Dendritic cell treated with granulocyte-macrophage colony-stimulating factor and Interleukin-4, amounts not matched to agents 40 ng/mL and 50 ng/mL, for 4 days (primary cell): ENCODE measurements around the gene EPS8L3.
"Not testable (repeated sequence)": the region's sequence is repeated elsewhere in the genome, so short reads cannot be mapped to it uniquely, and the experiment has no call there.

Source experiments
- H3K27ac Mint-ChIP-seq: one replicate; pipeline ENCODE4 v1.8.0; 2022; ENCODE audit warnings: mild to moderate bottlenecking, mixed read lengths
- H3K27me3 Mint-ChIP-seq: one replicate; pipeline ENCODE4 v1.8.0; 2022; ENCODE audit warnings: mild to moderate bottlenecking, mixed read lengths
- H3K36me3 Mint-ChIP-seq: one replicate; pipeline ENCODE4 v1.8.0; 2022; ENCODE audit warnings: low read depth, mixed read lengths
- H3K4me1 Mint-ChIP-seq: one replicate; pipeline ENCODE4 v1.8.0; 2022; ENCODE audit warnings: low read depth, mixed read lengths
- H3K4me3 Mint-ChIP-seq: one replicate; pipeline ENCODE4 v1.8.0; 2022; ENCODE audit warnings: mild to moderate bottlenecking, moderate library complexity, mixed read lengths
- H3K9me3 Mint-ChIP-seq: one replicate; pipeline ENCODE4 v1.8.0; 2022; ENCODE audit warnings: mixed read lengths
- intact Hi-C: fragments of 100-400 bp; cut with micrococcal nuclease; formaldehyde crosslinking; loops from one replicate; pipeline ENCODE4 v1.15.0; 2022

EPS8L3 gene

DNA sequence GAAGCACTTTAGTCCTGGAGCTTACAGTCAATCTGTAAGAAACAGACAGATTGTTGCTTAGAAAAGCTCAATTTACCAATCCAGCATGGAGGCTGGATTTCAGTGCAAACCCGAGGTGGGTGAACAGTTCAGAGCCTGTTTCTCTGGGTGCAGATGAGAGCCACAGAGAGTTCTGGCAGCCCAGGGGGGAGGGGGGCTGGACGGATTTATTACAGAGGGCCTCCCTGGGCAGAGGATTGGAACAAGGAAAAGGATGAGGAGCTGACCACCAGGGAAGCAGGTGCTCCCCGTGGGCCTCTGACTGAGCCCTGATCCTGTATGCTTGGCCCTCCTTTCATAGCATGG, 38.0 kb upstream of the EPS8L3 start:
- Mint-ChIP-seq H3K4me1 (peaks cover 17% of the 10 kb centered on the region), H3K27ac (no peak overlapping the region), H3K36me3 (no peaks in the 10 kb centered on the region), H3K27me3 (peaks cover 18% of the 10 kb centered on the region), H3K9me3 (no peaks in the 10 kb centered on the region), H3K4me3 (no peak overlapping the region)
- intact Hi-C loops: no loop called here

DNA sequence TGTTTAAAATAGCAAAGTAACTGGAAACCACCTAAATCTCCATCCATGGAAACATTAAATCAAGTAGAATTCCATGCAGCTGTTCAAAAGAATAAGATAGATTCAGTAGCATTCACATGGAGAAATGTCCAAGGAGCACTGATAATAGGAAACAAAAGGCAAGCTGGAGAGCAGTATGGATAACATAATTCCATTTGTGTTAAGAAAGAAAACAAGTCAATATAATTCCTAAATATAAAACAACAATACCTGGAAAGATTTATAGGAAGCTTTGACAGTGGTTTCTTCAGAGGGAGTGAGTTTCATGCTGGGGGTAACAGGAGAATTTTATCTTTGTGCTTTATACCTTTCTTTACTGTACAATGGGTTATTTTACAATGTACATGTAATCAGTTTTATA, 36.6 kb upstream of the EPS8L3 start:
- no peaks in the 10 kb centered on the region for H3K36me3 Mint-ChIP-seq
- no peak overlapping the region for H3K4me3 Mint-ChIP-seq
- intact Hi-C loops: no loop called here
- H3K4me1 Mint-ChIP-seq: peaks cover 17% of the 10 kb centered on the region
- peaks cover 16% of the 10 kb centered on the region for H3K27me3 Mint-ChIP-seq
- H3K27ac Mint-ChIP-seq: no peak overlapping the region
- no peaks in the 10 kb centered on the region for H3K9me3 Mint-ChIP-seq

DNA sequence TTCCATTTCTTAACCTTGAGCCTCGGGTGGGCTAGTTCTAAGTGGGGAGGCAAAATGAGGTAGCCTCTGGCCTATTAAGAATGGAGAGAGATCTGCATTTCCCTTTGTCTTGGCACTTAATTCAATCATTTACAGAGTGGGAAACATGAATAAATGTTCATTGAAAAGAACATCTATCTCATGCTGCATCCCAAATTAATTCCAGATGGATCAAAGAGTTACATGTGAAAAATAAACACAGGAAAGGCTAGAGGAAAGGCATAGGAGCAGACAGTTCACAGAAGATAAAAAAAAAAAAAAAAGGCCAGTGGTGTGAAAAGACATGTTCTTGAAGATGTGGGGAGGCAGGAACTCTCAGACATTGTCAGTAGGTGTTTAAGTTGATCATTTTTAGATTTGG, 35.7 kb upstream of the EPS8L3 start:
- H3K9me3 Mint-ChIP-seq: no peaks in the 10 kb centered on the region
- intact Hi-C loops: no loop called here
- no peak overlapping the region for H3K27ac Mint-ChIP-seq
- no peaks in the 10 kb centered on the region for H3K36me3 Mint-ChIP-seq
- H3K4me1 Mint-ChIP-seq: peaks cover 19% of the 10 kb centered on the region
- peaks cover 20% of the 10 kb centered on the region for H3K27me3 Mint-ChIP-seq
- no peak overlapping the region for H3K4me3 Mint-ChIP-seq

DNA sequence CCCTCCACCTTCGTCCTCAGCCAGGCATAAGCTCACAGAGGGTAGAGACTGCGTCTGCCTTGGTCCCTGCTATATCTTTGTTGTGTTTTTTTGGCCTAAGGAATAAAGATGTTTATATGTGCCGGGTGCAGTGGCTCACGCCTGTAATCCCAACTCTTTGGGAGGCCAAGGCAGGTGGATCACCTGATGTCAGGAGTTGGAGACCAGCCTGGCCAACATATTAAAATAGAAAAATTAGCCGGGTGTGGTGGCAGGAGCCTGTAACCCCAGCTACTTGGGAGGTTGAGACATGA, 33.5 kb upstream of the EPS8L3 start:
- H3K36me3 Mint-ChIP-seq, H3K4me3 Mint-ChIP-seq, H3K27ac Mint-ChIP-seq, intact Hi-C loops, H3K9me3 Mint-ChIP-seq: not testable (repeated sequence)
- Mint-ChIP-seq H3K27me3 (peaks cover 30% of the 10 kb centered on the region), H3K4me1 (peaks cover 37% of the 10 kb centered on the region)

DNA sequence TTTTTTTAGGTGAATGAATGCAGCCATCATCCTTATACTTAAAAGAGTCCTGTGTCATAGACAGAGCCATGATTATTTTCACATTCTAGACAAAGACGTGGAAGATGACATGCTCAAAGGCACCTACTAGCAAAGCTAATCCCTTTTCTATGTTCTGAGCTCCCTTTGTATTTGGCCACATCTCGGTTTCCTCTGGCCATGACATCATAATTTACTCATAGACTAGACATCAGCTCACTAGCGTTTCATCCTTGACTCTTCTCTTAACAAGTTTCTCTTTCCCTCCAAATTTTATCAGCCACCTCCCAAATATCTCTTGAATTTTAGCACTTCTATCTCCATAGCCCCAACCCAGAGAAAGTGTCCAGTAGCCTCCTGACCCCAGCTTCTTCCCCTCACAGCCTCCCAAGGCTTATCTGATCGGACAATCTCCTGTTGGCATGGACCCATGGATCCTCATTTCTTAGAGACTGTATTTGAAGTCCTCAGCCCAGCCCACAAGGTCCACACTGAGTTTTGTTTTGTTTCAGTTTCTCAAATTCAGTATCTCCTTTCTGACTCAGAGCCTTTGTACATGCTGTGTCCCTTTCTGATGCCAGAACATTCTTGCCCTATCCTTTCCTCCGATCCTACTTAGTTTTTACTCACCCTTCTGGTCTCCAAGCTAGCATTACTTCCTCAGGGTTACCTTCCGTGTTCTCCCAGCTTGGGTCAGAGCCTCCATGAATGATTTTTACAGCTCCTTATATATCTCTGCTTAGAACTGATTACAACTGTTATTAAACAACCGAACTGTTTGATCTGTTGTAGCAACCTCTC, 33.0 kb upstream of the EPS8L3 start:
- Mint-ChIP-seq H3K36me3 (no peaks in the 10 kb centered on the region), H3K27me3 (peaks cover 36% of the 10 kb centered on the region), H3K4me1 (peaks cover 42% of the 10 kb centered on the region), H3K4me3 (no peak overlapping the region), H3K27ac (no peak overlapping the region), H3K9me3 (no peaks in the 10 kb centered on the region)
- intact Hi-C loops: no loop called here

DNA sequence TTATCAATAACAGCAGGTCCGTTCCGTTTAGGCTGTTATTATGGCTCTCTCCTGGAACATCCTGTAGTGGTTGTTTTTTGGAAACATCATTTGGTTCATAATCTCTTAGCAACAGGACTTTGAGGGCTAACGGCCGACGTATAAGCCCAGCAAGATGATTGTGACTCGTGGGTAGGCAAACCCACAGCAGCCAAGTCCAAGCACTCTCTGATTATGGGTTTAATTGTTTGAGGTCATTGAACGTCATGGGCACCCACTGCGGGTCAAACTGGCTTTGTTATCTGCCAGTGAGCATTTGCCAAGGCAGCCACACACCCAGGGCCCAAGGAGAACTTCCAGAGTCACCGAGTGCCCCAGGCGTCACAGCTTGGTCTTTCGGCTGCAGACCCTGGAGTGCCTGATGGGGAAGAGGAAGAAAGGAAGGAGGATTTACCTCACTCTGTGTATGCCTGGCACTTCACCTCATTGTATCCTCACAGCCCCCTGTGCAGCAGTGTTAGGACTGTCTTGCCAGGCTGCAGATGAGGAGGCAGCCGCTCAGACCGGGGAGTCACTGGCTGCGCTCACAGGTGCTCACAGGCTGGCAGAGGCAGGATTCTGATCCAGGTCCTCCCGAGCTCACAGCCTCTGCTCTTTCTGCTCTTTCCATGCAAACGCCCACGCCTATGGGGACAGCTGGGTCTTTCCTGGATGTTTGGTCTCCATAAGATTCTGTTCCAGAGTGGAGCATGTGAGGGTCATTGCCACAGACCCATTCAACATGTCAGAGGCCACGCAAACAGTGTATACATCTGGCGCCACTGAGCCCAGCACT, 30.8 kb upstream of the EPS8L3 start:
- peaks cover 41% of the 10 kb centered on the region for H3K27me3 Mint-ChIP-seq
- H3K9me3 Mint-ChIP-seq: no peaks in the 10 kb centered on the region
- intact Hi-C loops: no loop called here
- H3K27ac Mint-ChIP-seq: no peak overlapping the region
- no peaks in the 10 kb centered on the region for H3K36me3 Mint-ChIP-seq
- no peak overlapping the region for H3K4me3 Mint-ChIP-seq
- peaks cover 58% of the 10 kb centered on the region for H3K4me1 Mint-ChIP-seq

DNA sequence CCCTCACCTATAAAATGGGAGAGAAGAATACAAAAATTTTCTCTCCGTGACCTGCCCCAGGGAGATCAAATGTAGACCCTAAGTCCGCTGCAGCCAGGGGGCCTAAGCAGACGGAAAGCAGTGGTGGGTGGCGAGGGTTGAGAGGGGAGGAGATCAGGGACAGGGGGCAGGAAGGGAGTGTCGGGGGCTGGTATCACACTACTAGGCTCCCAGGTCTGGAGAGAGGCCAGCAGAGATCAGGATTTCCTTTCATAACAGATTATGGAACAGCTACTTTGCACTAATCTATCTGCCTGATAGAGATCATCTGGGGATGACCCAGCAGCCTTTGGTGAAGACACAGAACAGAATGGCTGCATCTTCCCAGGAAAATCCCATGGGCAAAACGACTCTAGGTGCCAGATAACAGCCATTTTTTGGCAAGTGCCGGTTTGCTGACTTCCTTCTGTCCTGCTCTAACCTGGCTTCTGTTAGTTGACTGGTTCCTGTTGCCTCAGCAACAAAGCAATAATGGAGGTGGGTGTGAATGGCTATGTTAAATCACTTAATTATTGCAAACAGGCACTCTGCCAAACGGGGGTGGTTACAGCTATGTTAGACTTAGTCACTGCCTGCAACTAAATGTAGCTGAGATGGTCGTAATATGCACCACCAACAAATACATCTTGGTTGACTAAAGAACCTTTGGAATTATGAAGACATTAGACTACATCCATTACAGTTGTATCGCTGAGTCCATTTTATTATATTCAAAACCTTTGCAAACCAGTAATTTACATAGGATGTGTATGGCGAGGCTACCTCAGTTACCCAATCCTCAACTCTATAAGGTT, 30.0 kb upstream of the EPS8L3 start:
- intact Hi-C loops: no loop called here
- Mint-ChIP-seq H3K27ac (no peak overlapping the region), H3K4me3 (no peak overlapping the region), H3K27me3 (peaks cover 41% of the 10 kb centered on the region), H3K4me1 (peaks cover 65% of the 10 kb centered on the region), H3K9me3 (no peaks in the 10 kb centered on the region), H3K36me3 (no peaks in the 10 kb centered on the region)

DNA sequence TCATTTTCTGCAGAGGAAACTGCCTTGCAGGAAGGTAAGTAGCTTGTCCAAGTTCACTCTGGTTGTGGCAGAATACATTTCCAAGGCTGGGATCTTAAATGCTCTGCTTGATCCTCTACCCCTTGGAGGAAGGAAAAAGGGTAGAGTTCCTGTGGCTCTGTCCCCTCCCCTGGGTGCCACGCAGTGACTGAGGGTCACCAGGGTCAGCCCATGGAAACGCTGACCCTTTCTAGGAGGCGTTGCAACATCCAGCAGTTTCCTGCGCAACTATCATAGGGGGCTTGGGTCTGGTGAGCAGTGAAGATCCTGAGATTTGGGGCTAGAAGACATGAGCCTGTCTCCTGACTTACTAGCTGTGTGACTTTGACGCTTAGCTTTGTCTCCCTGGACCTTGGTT, 29.4 kb upstream of the EPS8L3 start:
- peaks cover 41% of the 10 kb centered on the region for H3K27me3 Mint-ChIP-seq
- H3K36me3 Mint-ChIP-seq: no peaks in the 10 kb centered on the region
- intact Hi-C loops: no loop called here
- H3K4me3 Mint-ChIP-seq: no peak overlapping the region
- H3K4me1 Mint-ChIP-seq: peaks cover 65% of the 10 kb centered on the region
- H3K9me3 Mint-ChIP-seq: no peaks in the 10 kb centered on the region
- no peak overlapping the region for H3K27ac Mint-ChIP-seq

DNA sequence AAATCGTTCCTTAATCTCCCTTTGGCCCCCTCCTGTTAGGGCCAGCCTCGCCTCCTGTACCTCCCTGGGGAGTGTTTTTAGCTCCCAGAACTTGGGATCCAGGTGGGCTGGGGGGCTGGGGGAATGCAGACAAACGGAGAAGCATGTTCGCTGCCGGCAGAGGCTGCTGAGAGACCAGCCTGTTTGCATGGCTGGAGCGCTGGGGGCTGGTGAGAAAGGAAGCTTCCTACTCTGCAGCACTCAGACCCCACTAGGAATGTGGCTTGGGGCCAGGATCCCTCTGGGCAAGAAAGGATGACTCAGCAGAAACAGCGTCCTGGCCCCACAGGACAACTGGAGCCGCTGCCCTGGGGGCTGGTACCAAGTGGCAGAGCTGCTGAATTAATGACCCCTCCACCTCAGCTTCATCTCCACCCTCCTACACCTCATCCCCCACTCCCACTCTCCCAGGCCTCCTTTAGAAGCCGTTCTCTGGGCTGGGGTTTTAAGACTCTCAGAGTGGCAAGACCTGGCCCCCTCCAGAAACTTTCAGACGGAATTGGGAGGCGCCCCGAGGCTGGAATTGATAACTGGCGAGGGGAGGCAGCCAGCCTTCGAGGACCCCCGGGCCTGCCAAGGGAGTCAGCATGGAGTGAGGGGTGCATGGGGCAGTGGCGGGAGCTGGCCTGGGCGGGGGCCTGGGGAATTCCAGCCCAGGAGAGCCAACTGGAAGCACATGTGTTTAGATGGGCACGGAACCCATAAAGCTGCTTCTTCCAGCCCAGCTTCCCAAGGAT, 28.5 kb upstream of the EPS8L3 start:
- Mint-ChIP-seq H3K4me3 (no peak overlapping the region), H3K36me3 (no peaks in the 10 kb centered on the region), H3K4me1 (peaks cover 57% of the 10 kb centered on the region), H3K27ac (no peak overlapping the region), H3K9me3 (no peaks in the 10 kb centered on the region), H3K27me3 (peaks cover 37% of the 10 kb centered on the region)
- intact Hi-C loops: no loop called here

DNA sequence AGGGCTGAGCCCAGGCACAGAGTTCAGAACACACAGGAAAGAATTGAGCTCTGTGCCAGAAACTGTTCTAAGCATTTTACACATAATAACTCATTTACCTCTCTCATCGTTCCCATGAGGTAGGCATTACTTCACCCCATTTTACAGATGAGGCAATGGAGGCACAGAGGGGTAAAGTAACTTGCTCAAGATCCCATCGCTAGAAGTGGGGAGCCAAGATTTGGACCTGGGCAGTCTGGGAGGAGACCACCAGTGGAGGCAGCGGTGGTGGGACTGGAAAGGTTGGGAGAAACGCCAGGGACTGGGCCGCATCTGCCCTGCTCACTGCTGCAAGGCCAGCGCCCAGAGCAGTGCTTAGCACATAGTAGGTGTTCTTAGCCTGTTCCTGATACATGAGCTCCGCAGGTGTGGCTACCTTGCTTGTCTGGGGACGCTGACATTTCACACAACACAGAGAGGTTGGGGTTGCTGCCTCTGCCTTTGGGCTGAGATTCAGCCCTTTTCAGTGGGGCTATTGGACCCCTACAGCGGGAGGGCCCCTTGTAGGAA, 27.8 kb upstream of the EPS8L3 start:
- Mint-ChIP-seq H3K9me3 (no peaks in the 10 kb centered on the region), H3K27ac (no peak overlapping the region), H3K4me1 (peaks cover 52% of the 10 kb centered on the region), H3K27me3 (peaks cover 33% of the 10 kb centered on the region), H3K4me3 (no peak overlapping the region), H3K36me3 (no peaks in the 10 kb centered on the region)
- intact Hi-C loops: no loop called here

DNA sequence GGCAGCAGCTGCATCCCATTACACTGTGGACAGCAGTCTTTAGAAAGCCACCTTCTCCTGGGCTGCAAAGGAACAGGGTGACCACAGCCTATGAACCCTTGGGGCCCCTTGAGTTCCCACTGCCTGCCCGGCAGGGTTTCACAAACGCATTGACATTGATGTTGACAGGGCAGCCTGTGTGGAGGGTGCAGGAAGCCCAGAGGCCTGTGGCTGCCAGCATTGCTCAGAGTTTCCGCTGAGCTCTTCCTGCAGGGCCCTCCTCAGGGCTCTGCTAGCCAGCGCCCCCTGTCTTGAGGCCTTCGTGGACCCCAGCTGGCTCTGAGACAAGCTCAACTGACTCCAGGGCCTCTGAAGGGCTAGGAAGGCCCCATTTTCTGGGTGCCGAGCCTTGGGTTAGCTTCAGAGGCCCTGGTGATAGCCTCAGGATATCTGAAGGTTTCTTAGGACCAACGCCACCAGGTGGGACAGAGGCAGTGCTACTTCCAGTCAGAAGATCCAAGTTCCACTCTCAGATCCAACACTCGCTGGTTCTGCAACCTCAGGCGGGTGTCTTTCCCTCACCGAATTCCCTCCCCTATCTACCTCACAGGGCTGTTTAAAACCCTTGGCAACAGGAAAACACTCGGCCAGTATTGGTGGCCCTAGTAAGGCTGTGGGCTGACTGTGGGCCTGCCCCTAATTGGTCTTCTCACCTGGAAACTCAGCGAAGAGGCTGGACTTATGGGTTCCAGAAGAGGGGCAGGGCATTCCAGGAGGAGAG, 27.2 kb upstream of the EPS8L3 start:
- H3K36me3 Mint-ChIP-seq: no peaks in the 10 kb centered on the region
- no peak overlapping the region for H3K4me3 Mint-ChIP-seq
- peak overlapping the region; percentile 16 for H3K27ac Mint-ChIP-seq
- intact Hi-C loops: no loop called here
- H3K9me3 Mint-ChIP-seq: no peaks in the 10 kb centered on the region
- peaks cover 35% of the 10 kb centered on the region for H3K27me3 Mint-ChIP-seq
- H3K4me1 Mint-ChIP-seq: peaks cover 57% of the 10 kb centered on the region

DNA sequence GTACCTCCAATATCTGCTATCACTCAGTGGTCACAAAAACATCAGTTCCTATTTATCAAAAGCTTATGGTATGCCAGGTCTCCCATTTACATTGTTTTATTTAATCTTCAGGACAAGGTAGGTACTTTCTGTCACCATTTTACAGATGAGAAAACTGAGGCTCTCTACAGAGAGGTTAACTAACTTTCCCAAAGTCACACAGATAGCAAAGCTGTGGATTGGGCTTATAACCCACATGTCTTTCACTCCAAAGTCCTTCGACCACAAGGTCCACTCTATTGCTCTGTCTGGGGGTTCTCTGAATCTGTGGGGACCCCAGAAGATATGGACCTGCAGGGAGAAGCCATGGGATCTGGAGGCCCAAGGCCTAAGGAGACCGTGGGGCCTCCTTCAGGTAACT, 26.6 kb upstream of the EPS8L3 start:
- H3K9me3 Mint-ChIP-seq: no peaks in the 10 kb centered on the region
- H3K27me3 Mint-ChIP-seq: peaks cover 35% of the 10 kb centered on the region
- H3K36me3 Mint-ChIP-seq: no peaks in the 10 kb centered on the region
- peak overlapping the region; percentile 16 for H3K27ac Mint-ChIP-seq
- intact Hi-C loops: no loop called here
- H3K4me3 Mint-ChIP-seq: no peak overlapping the region
- peaks cover 62% of the 10 kb centered on the region for H3K4me1 Mint-ChIP-seq
